ENCODE data around the gene EFCAB9.
"Not testable (repeated sequence)": the region's sequence is repeated elsewhere in the genome, so short reads cannot be mapped to it uniquely, and the experiment has no call there.

DNA sequence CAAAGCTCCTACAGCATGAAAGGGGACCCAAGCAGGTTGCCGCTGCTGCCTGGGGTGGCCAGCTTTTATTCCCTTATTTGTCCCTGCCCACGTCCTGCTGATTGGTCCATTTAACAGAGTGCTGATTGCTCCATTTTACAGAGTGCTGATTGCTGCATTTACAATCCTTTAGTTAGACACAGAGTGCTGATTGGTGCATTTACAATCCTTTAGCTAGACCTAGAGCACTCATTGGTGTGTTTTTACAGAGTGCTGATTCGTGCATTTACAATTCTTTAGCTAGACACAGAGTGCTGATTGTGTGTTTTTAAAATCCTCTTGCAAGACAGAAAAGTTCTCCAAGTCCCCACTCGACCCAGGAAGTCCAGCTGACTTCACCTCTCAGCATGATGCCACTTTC is 3.8 kb downstream of the EFCAB9 start:
- TF ChIP-seq, protein P1, sequence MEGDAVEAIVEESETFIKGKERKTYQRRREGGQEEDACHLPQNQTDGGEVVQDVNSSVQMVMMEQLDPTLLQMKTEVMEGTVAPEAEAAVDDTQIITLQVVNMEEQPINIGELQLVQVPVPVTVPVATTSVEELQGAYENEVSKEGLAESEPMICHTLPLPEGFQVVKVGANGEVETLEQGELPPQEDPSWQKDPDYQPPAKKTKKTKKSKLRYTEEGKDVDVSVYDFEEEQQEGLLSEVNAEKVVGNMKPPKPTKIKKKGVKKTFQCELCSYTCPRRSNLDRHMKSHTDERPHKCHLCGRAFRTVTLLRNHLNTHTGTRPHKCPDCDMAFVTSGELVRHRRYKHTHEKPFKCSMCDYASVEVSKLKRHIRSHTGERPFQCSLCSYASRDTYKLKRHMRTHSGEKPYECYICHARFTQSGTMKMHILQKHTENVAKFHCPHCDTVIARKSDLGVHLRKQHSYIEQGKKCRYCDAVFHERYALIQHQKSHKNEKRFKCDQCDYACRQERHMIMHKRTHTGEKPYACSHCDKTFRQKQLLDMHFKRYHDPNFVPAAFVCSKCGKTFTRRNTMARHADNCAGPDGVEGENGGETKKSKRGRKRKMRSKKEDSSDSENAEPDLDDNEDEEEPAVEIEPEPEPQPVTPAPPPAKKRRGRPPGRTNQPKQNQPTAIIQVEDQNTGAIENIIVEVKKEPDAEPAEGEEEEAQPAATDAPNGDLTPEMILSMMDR (IDR thresholded peaks at IDR 0.05; ENCODE audit: low read depth, low read length) = not testable (repeated sequence)
- TF ChIP-seq EZH2phosphoT487 (IDR thresholded peaks at IDR 0.05; ENCODE audit: low read depth) = not testable (repeated sequence)

Measured in OCI-LY3 (cell line).